BE2C (cell line): Measurements from ENCODE around the gene CEP250.

Experiments
- DNase-seq: peaks from one replicate; pipeline ENCODE4 v3.0.0-alpha.2; 2020
- H3K27me3 ChIP-seq: fragments of 250-450 bp; sonication (Bioruptor Pico); 2 replicates; pipeline ENCODE4 v1.5.1; 2020; ENCODE audit warnings: mild to moderate bottlenecking
- H3K36me3 ChIP-seq: fragments of 250-450 bp; sonication (Bioruptor Pico); 2 replicates; pipeline ENCODE4 v1.5.1; 2020; ENCODE audit warnings: mild to moderate bottlenecking
- H3K4me1 ChIP-seq: fragments of 250-450 bp; sonication (Bioruptor Pico); 2 replicates; pipeline ENCODE4 v1.5.1; 2020
- H3K4me3 ChIP-seq: 2 replicates; pipeline ENCODE4 v1.5.1; 2011; ENCODE audit warnings: low read depth, low read length
- H3K9me3 ChIP-seq: fragments of 250-450 bp; sonication (Bioruptor Pico); 2 replicates; pipeline ENCODE4 v1.5.1; 2020
- TF ChIP-seq, protein P1 (sequence below): IDR thresholded peaks from 2 replicates; pipeline ENCODE4 v1.5.1; 2012; ENCODE audit warnings: mild to moderate bottlenecking, low read depth, low read length

CEP250 gene

DNA sequence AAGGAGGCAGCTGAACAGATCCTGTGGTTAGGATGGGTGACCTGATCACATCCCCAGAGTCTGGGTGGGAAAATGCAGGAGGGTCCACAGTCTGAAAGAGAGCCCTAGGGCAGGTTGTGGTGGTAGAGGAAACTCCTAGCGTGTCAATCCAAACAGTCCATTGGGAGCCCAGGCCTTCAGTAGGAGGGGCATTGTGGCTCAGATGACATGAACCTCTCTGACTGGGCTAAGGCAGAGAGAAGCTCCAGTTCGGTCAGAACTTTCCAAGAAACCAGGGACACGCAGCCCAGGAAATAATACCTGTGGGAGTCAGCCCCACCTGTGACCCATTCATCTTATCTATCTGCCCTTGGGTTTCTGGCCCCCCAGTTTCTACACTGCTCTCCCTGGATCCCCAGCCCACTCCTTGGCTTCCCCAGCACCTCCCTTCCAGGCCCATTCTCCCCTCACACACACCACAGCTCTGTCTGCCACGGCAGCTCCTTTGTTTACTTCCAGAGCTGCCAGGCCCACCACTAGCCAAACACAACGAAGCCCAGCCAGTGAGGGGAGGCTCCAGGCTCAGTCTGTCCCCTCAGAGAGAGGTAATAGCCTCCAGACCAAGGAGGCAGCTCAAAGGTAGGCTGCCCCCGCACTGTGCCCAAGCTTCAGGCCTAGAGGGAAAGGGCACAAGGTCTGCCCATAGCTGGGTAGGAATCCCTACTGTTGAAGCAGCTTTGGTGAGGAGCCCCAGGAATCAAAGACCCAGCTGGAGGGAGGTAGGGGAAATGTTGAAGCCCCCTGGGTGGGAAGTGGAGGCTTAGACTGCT lies 23.6 kb upstream of the CEP250 start:
- Histone ChIP-seq H3K36me3 (no peaks in the 10 kb centered on the region), H3K27me3 (no peaks in the 10 kb centered on the region), H3K4me3 (no peak overlapping the region), H3K9me3 (no peaks in the 10 kb centered on the region), H3K4me1 (no peaks in the 10 kb centered on the region)
- TF ChIP-seq, protein P1, sequence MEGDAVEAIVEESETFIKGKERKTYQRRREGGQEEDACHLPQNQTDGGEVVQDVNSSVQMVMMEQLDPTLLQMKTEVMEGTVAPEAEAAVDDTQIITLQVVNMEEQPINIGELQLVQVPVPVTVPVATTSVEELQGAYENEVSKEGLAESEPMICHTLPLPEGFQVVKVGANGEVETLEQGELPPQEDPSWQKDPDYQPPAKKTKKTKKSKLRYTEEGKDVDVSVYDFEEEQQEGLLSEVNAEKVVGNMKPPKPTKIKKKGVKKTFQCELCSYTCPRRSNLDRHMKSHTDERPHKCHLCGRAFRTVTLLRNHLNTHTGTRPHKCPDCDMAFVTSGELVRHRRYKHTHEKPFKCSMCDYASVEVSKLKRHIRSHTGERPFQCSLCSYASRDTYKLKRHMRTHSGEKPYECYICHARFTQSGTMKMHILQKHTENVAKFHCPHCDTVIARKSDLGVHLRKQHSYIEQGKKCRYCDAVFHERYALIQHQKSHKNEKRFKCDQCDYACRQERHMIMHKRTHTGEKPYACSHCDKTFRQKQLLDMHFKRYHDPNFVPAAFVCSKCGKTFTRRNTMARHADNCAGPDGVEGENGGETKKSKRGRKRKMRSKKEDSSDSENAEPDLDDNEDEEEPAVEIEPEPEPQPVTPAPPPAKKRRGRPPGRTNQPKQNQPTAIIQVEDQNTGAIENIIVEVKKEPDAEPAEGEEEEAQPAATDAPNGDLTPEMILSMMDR = no peak
- no peak for DNase-seq

DNA sequence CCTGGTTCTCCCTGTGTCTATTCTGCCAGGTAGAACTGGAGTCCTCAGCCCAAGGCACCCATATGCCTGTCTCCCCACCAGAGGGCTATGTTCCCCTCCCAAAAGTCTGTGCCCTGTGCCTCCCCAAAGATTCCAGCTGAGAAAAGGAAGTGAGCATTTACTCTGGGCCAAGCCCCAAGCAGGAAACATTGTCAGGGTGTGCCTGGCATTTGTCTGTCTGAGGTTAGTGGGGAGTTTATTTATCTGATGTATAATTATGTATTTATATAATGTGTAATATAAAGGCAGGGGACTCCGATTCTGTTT lies 23.0 kb upstream of the CEP250 start:
- no peak for DNase-seq
- TF ChIP-seq, protein P1 = no peak
- no peak overlapping the region for H3K4me3 ChIP-seq
- H3K4me1 ChIP-seq = no peaks in the 10 kb centered on the region
- H3K36me3 ChIP-seq = no peaks in the 10 kb centered on the region
- no peaks in the 10 kb centered on the region for H3K27me3 ChIP-seq
- no peaks in the 10 kb centered on the region for H3K9me3 ChIP-seq

DNA sequence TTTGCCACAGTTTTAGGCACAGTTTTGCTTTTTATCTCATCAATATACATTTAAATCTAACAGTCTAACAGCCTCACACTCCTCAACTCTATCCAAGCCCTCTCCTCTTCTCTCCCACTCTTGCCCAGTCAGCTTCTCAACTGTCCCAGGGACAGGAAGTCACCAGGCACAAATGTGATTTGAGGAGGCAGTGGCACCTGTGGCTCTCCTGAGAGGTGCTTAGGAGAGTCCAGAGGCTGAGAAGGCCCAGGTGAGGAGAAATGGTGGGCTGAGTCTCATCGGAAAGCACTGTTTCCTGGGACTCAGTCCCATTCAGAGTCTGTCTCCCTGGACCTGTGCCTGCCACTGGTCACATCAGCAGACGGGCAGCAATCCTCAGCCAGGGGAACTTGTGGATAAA lies 22.1 kb upstream of the CEP250 start:
- H3K27me3 ChIP-seq = no peaks in the 10 kb centered on the region
- no peak overlapping the region for H3K4me3 ChIP-seq
- no peaks in the 10 kb centered on the region for H3K9me3 ChIP-seq
- H3K36me3 ChIP-seq = no peaks in the 10 kb centered on the region
- DNase-seq = no peak
- TF ChIP-seq, protein P1 = no peak
- no peaks in the 10 kb centered on the region for H3K4me1 ChIP-seq

DNA sequence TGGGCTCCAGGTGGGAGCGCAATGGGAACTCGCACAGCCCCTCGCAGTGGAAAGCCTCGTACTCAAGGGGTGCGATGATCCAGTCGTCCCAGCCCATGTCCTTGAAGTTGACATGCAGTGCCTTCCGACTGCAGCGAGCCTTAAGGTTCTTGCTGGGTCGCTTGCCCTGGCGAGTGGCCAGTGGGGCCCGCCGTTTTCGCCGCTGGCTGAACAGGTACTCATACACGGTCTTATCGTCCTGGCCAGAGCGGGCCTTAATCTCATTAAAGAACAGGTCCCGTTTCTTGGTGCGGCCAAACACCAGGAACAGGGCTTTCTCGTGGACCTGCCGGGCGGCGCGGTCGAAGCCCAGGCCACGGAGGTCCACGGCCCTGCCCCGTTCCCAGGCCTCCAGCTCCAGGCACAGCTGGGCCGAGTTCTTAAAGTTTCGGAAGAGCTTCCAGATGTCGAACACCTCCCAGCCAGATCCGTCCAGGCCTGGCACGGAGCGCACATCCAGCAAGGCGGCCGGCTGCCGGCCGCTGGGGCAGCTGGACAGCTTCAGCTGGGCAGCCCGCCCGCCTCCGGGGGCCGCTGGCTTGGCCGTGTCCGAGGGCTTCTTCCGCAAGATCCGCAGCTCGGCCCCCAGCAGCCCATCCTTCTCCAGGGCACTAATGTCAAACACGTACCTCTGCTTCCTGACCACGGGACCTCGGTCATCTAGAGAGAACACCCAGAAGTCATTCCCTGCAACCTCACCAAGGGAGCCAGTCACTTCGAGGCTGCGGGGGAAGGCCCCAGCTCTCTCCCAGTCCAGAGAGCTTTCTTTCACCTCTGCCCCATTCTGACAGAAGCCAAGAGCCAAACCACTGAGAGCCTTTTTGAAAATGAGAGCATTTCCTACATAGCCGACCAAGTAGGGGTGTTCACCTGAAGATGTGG lies 21.1 kb upstream of the CEP250 start:
- Histone ChIP-seq H3K4me1 (0 out of 2 replicates have a peak, but pooled peaks cover 3% of the 10 kb centered on the region), H3K9me3 (no peaks in the 10 kb centered on the region), H3K27me3 (no peaks in the 10 kb centered on the region), H3K36me3 (no peaks in the 10 kb centered on the region), H3K4me3 (no peak overlapping the region)
- TF ChIP-seq, protein P1 = no peak
- DNase-seq = no peak

DNA sequence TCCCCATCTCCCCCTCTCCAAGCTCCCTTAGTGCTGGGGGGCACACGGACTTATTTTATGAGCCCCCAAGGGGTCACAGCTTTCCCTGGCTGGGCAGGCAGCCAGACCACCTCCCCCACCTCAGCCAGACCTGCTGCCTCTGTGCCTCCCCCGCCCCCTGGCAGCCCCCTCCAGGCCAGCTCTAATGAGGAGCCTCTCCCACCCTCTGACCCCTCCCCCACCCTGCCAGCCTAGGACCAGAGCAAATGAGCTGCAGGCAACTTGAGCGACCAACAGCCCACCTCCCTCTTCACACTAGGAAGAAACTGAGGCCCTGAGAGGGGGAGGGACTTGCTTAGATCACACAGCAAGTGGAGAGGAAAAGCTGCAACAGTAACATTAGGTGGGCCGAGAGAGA lies 19.2 kb upstream of the CEP250 start:
- Histone ChIP-seq H3K4me1 (0 out of 2 replicates have a peak, but pooled peaks cover 3% of the 10 kb centered on the region), H3K4me3 (no peak overlapping the region), H3K9me3 (no peaks in the 10 kb centered on the region), H3K27me3 (no peaks in the 10 kb centered on the region), H3K36me3 (no peaks in the 10 kb centered on the region)
- TF ChIP-seq, protein P1 = no peak
- no peak for DNase-seq

DNA sequence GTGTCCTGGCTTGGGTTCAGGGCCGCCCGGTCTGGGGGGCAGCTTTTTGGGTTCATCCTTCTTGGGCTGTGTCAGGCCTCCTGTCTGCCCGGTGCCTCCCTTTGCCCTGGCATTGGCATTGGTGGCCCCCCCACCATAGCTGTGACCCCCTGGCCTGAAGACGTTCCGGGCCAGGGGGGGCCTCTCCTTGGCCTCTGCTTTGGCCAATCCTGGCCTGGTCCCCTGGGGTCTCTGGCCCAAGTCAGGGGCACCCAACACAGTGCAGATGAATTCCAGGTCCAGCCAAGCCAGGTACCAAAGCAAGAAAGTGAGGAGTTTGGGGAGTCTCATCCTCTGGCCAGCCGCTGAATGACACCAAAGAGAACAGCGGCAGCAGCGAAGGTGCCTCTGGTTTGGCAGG lies 17.8 kb upstream of the CEP250 start:
- Histone ChIP-seq H3K27me3 (no peaks in the 10 kb centered on the region), H3K4me1 (0 out of 2 replicates have a peak, but pooled peaks cover 3% of the 10 kb centered on the region), H3K4me3 (no peak overlapping the region), H3K9me3 (no peaks in the 10 kb centered on the region), H3K36me3 (no peaks in the 10 kb centered on the region)
- TF ChIP-seq, protein P1 = no peak
- DNase-seq = no peak
